Renal cortex interstitium (tissue), 11 donors: ENCODE data around the gene CRTC3. TPM values are rescaled to one million over a fixed set of nuclear protein-coding genes. Genes with fewer than 3 reads are reported as not detected.
"Not testable (repeated sequence)": the region's sequence is repeated elsewhere in the genome, so short reads cannot be mapped to it uniquely, and the experiment has no call there.

ENCODE experiments used
- DNase-seq, 11 donors: peaks; one replicate each; pipeline ENCODE4 v3.0.0-alpha.2; 2013; ENCODE audit warnings: low read depth in 9 of 11, low spot score in 4 of 11; ENCODE audit errors: extremely low read depth in 1 of 11
- polyA plus RNA-seq, 3 donors: library from polyadenylated mRNA; unstranded; fragments of 120-200 nt; gene quantifications; one replicate each; pipeline ENCODE4 v1.2.1, GENCODE V29; 2013; ENCODE audit not compliant: insufficient read length in 3 of 3

CRTC3 gene
- polyA plus RNA-seq, 3 donors, result 29.1 to 35.4 (median 32.5) TPM

GRCh38 chr15:90640862-90641261 is 111.1 kb downstream of the CRTC3 start:
- DNase-seq, result no peak

- DNase-seq, result no peak
These were observed 112.1 kb downstream of the CRTC3 start for GRCh38 chr15:90641581-90642463.

GRCh38 chr15:90642464-90643300 is 113.0 kb downstream of the CRTC3 start:
- DNase-seq, result no peak

DNA sequence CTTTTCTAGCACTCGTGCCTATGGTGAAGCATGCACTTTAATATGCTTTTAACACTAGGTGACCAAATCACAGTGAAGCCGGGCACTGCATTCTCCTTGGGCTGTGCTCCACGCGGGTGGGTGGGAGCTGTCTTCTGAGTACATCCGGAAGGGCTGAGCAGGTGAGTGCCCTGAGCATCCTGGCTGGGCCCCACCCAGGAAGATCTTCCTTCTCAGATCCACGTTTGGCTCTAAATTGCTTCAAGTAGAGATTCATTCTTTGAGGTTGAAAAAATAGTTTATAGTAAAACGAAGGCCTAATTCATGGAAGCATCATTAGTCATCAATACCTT is 113.5 kb downstream of the CRTC3 start:
- DNase-seq, result no peak

- DNase-seq, result no peak
These were observed 114.8 kb downstream of the CRTC3 start for GRCh38 chr15:90644526-90644925.

DNA sequence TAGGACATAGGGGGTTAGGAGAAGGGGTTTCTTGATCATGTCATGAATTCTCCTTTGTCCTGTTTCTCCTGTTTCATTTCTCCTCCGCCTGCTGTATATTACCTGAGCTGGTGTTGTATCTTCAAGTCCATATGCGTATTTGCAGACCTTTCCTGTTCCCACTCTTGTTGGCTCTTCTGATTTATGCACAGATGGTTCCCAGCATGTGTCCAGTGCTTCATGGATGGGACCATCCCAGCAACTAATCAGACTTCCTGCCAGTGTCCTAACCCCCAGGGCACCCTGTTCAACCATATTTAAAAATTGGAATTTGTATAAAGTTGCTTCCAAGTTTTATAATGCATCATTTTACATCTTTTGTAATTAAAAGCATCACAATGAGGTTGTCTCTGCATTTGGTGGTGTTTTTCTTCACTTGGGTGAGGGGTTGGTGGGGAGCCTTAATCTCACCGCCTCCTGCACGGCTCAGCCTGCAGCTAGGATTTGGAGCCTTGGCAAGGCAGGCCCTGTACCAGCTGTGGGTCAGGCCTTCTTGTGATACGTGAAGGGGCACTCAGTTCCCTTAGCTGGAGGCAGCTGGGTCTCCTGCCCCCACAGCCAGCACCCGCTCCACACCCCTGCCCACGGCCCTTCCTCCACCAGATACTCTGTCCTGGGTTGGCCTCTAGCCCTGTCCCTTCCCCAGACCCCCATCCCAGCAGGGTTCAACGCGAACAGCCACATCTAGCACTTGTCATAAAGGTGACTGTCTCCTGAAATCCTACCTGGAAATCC is 115.4 kb downstream of the CRTC3 start:
- no peak for DNase-seq

DNA sequence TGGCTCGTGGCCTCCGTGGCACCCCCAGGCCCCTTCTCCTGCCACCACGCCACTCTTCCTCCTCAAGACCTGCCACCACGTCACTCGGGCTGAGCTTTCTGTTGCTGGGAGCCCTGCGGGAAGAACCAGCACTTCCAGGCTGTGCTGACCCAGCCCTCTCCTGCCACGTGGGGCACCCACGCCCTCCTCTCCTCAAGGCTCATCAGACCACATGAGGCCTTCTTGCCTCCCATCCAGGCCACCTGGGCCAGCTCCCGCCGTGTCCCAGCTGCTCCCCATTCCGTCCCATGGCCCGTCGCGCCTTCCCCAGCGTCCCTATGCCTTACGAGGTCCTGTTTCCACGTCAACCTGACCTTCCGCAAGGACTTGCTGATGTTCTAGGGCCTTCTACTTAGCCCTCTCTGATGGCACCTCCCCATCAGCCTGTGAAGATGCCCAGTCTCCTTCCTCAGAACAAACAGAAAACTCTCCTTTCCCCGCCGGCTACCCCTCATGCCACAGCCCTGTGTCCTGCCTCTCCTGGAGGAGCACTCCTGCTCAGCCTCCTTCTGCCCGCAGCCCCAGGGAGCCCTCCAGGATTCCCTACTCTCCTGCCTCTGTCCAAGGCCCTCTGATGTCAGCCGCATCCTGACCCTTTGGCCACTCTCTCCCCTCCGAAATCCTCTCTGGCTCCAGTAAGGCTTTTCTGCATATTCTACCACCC is 116.3 kb downstream of the CRTC3 start:
- DNase-seq, result no peak

- DNase-seq, result no peak
These were observed 117.1 kb downstream of the CRTC3 start for GRCh38 chr15:90646662-90647305.

GRCh38 chr15:90647326-90647725 is 117.6 kb downstream of the CRTC3 start:
- no peak for DNase-seq

DNA sequence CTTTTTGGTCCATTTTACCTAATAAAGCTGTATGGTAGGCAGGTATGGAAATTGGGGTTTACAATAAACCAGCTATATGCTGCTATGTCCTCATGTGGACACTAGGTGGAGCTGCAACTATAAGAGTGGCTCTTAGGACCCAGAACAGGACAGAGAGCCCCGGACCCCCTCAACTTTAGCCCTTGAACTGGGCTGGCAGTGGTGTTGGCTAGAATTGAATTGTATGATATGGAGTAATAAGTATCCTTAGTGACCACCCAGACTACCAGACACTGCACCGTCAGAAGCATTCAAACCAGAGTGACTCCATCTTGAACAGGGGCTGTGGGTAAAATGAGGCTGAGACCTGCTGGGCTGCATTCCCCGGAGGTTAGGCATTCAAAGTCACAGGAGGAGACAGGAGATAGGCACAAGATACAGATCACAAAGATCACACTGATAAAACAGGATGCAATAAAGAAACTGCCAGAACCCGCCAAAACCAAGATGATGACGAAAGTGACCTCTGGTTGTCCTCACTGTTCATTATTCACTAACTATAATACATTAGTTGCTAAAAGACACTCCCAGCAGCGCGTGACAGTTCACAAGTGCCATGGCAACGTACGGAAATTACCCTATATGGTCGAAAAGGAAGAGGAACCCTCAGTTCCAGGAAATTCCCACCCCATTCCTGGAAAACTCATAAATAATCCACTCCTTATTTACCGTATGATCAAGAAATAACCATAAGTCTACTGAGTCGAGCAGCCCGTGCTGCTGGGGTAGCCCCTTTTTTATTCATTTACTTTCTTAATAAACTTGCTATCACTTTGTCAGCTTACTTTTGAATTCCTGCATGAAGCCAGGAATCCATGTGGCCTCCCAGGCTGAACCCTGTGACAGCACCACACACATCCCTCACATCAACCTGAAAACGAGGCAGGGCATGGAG is 118.7 kb downstream of the CRTC3 start:
- peak in 10 of 11 donors; percentile 49 to 87 (median 77) for DNase-seq

- DNase-seq, result peak in 6 of 11 donors; percentile 15 to 50 (median 36)
These were observed 120.6 kb downstream of the CRTC3 start for GRCh38 chr15:90650117-90650955.

- DNase-seq, result no peak
These were observed 121.4 kb downstream of the CRTC3 start for GRCh38 chr15:90650956-90651689.

- DNase-seq, result no peak
These were observed 124.8 kb downstream of the CRTC3 start for GRCh38 chr15:90654233-90655136.

DNA sequence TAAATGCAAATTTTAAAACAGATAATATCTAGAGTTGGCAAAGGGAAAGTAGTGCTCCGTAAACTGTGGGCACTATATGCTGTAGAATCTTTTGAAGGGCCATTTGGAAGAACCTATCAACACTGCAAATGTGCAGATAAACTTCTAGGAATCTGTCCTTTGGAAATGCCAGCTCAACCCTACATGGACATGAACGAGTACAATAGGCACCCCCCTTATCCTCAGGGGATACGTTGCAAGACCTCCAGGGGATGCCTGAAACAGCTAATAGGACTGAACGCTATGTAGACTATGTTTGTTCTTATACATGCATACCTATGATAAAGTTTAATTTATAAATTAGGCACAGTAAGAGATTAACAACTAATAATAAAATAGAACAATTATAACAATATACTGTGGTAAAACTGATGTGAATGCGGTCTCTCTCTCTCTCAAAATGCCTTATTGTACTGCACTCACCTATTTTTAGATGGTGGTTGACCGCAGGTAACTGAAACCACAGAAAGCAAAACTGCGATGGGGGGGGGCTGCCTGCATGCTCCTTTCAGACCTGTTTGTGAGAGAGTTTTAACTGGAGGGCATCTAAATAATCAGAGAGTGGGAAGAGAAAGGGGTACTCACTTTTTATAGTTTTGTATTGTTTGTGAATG is 127.9 kb downstream of the CRTC3 start:
- not testable (repeated sequence) for DNase-seq
